ENCODE results near the gene TMPRSS13. TPM values are rescaled to one million over a fixed set of nuclear protein-coding genes. Genes with fewer than 3 reads are reported as not detected.

TMPRSS13 gene
- total RNA-seq, 2 donors from 2014 or later = 1.2 to 14.7 TPM

DNA sequence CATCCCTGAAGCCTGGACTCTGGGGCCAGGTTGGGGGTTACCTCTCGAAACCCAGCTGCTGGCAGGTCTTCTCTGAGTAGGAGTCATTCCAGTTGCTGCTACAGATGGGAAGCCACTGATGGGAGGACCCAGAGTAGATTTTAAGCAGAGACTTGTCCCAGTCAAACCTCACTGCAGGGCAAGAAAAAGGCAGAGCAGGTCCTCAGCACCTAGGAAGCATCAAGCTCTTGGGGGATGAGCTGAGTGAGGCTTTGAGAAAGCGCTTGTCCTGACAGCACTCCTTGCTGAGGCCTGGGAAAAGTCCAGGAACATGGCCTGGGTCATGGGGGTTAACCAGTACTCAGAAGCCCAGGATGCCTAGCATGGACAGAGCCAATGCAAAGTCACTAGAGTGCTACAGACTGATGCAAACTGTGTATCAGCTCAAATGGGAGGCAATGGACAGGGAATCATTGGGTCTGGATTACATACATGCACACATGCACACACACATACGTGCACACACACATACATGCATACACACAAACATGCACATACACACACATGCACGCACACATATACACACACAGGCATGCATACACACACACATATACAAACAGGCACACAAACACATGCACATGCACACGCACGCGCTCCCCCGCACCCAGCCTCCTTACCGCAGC lies 15.3 kb downstream of the TMPRSS13 start:
- Histone ChIP-seq H3K4me3 (no peak overlapping the region), H3K27me3 (replicated peaks; ENCODE audit: insufficient read depth) (no peaks in the 10 kb centered on the region), H3K27ac (no peak overlapping the region), H3K36me3 (no peaks in the 10 kb centered on the region), H3K4me1 (replicated peaks) (no peaks in the 10 kb centered on the region), H3K9me3 (no peaks in the 10 kb centered on the region)
- 92% methylated on average over 9 of the region's 9 CpGs for WGBS
- TF ChIP-seq POLR2A (IDR thresholded peaks at IDR 0.05) (no peak), POLR2AphosphoS5 (IDR thresholded peaks at IDR 0.05) (no peak)
- TF ChIP-seq, protein P1, sequence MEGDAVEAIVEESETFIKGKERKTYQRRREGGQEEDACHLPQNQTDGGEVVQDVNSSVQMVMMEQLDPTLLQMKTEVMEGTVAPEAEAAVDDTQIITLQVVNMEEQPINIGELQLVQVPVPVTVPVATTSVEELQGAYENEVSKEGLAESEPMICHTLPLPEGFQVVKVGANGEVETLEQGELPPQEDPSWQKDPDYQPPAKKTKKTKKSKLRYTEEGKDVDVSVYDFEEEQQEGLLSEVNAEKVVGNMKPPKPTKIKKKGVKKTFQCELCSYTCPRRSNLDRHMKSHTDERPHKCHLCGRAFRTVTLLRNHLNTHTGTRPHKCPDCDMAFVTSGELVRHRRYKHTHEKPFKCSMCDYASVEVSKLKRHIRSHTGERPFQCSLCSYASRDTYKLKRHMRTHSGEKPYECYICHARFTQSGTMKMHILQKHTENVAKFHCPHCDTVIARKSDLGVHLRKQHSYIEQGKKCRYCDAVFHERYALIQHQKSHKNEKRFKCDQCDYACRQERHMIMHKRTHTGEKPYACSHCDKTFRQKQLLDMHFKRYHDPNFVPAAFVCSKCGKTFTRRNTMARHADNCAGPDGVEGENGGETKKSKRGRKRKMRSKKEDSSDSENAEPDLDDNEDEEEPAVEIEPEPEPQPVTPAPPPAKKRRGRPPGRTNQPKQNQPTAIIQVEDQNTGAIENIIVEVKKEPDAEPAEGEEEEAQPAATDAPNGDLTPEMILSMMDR (IDR thresholded peaks at IDR 0.05) = no peak
- intact Hi-C loops (cut with DNase I) = no loop called here
- DNase-seq (ENCODE audit: low spot score) = no peak

- no peak for DNase-seq (ENCODE audit: low spot score)
- no peak overlapping the region for H3K27ac ChIP-seq
- H3K36me3 ChIP-seq = no peaks in the 10 kb centered on the region
- H3K27me3 ChIP-seq (replicated peaks; ENCODE audit: insufficient read depth) = no peaks in the 10 kb centered on the region
- H3K4me3 ChIP-seq = no peak overlapping the region
- TF ChIP-seq, protein P1 (IDR thresholded peaks at IDR 0.05) = no peak
- TF ChIP-seq POLR2AphosphoS5 (IDR thresholded peaks at IDR 0.05) (no peak), POLR2A (IDR thresholded peaks at IDR 0.05) (no peak)
- 95% methylated on average over 7 of the region's 7 CpGs for WGBS
- intact Hi-C loops (cut with DNase I) = no loop called here
- H3K9me3 ChIP-seq = no peaks in the 10 kb centered on the region
- no peaks in the 10 kb centered on the region for H3K4me1 ChIP-seq (replicated peaks)
Observed at GRCh38 chr11:117912497-117912896, 16.7 kb downstream of the TMPRSS13 start.

GRCh38 chr11:117911694-117912093 lies 17.5 kb downstream of the TMPRSS13 start:
- Histone ChIP-seq H3K36me3 (no peaks in the 10 kb centered on the region), H3K4me3 (no peak overlapping the region), H3K4me1 (replicated peaks) (no peaks in the 10 kb centered on the region), H3K27ac (no peak overlapping the region), H3K9me3 (no peaks in the 10 kb centered on the region), H3K27me3 (replicated peaks; ENCODE audit: insufficient read depth) (no peaks in the 10 kb centered on the region)
- TF ChIP-seq POLR2A (IDR thresholded peaks at IDR 0.05) (no peak), POLR2AphosphoS5 (IDR thresholded peaks at IDR 0.05) (no peak)
- TF ChIP-seq, protein P1 (IDR thresholded peaks at IDR 0.05) = no peak
- DNase-seq (ENCODE audit: low spot score) = no peak
- WGBS = 85% methylated on average over 3 of the region's 3 CpGs
- intact Hi-C loops (cut with DNase I) = no loop called here

GRCh38 chr11:117910941-117911655 lies 18.1 kb downstream of the TMPRSS13 start:
- H3K27me3 ChIP-seq (replicated peaks; ENCODE audit: insufficient read depth) = no peaks in the 10 kb centered on the region
- intact Hi-C loops (cut with DNase I) = no loop called here
- DNase-seq (ENCODE audit: low spot score) = no peak

More at GRCh38 chr11:117910941-117911655, 18.1 kb downstream of the TMPRSS13 start:
- no peaks in the 10 kb centered on the region for H3K36me3 ChIP-seq
- H3K4me3 ChIP-seq = no peak overlapping the region
- no peak overlapping the region for H3K27ac ChIP-seq
- H3K4me1 ChIP-seq (replicated peaks) = no peaks in the 10 kb centered on the region
- WGBS = 81% methylated on average over 12 of the region's 12 CpGs
- TF ChIP-seq POLR2AphosphoS5 (IDR thresholded peaks at IDR 0.05) = no peak
- TF ChIP-seq, protein P1 (IDR thresholded peaks at IDR 0.05) = no peak
- no peaks in the 10 kb centered on the region for H3K9me3 ChIP-seq
